Esophagus squamous epithelium (tissue), 5 donors: Measurements from ENCODE around the gene VEGFC. TPM values are rescaled to one million over a fixed set of nuclear protein-coding genes. Genes with fewer than 3 reads are reported as not detected.

Experiments
- DNase-seq: peaks from one replicate; lab custom pipeline; 2025; lab: John Stamatoyannopoulos, UW
- H3K27ac ChIP-seq, 4 donors: fragments of 200-600 bp; sonication (generic); one replicate each; pipeline ENCODE4 v1.5.1; 2016 to 2019; ENCODE audit warnings: mild to moderate bottlenecking in 1 of 4
- H3K27me3 ChIP-seq, 4 donors: fragments of 200-600 bp; sonication (generic); 1 replicate in 3 of 4; 2 replicates in 1 of 4; pipeline versions ENCODE4 v1.5.1 to v1.6.0; 2017 to 2021; ENCODE audit warnings: antibody characterized with exemption in 1 of 4
- H3K36me3 ChIP-seq, 3 donors: fragments of 200-600 bp; sonication (generic); one replicate each; pipeline ENCODE4 v1.5.1; 2016 to 2019
- H3K4me1 ChIP-seq, 3 donors: fragments of 200-600 bp; sonication (generic); one replicate each; pipeline ENCODE4 v1.5.1; 2017 to 2019
- H3K4me3 ChIP-seq, 4 donors: fragments of 200-600 bp; sonication (generic); 1 replicate in 3 of 4; 2 replicates in 1 of 4; pipeline ENCODE4 v1.5.1; 2016 to 2019; ENCODE audit warnings: mild to moderate bottlenecking in 2 of 4, moderate library complexity in 1 of 4
- H3K9me3 ChIP-seq, 3 donors: fragments of 200-600 bp; sonication (generic); one replicate each; pipeline ENCODE4 v1.5.1; 2016 to 2019
- CTCF ChIP-seq, 6 experiments: fragments of 450-650 bp in 4 of 6; fragments of 200-600 bp in 2 of 6; sonication (generic) in 2 of 6; IDR thresholded peaks; one replicate each; pipeline ENCODE4 v1.5.1; 2016 to 2019; ENCODE audit warnings: antibody characterized with exemption in 6 of 6, mild to moderate bottlenecking in 4 of 6, moderate library complexity in 4 of 6
- POLR2A ChIP-seq, 4 donors: fragments of 450-650 bp; IDR thresholded peaks; one replicate each; pipeline ENCODE4 v1.6.1; 2017; ENCODE audit warnings: antibody characterized with exemption in 4 of 4, mild to moderate bottlenecking in 4 of 4, moderate library complexity in 3 of 4
- WGBS, 2 donors: methylation state at CpG; one replicate each; pipeline ENCODE4 v1.1.5; 2018; 5-methylcytosine and 5-hydroxymethylcytosine counted together
- intact Hi-C: fragments of 100-400 bp; cut with DNase I; formaldehyde crosslinking; loops from one replicate; pipeline ENCODE4 v1.15.0; 2022
- total RNA-seq, 4 donors: library from RNA; depleted of rRNA; stranded (reverse); fragments of >200 nt; gene quantifications; one replicate each; pipeline ENCODE4 v1.1.0, GENCODE V29; 2016
- donor health status: DM: yes; HTN: yes; CAD: no.

VEGFC gene
- total RNA-seq, 4 donors from 2014 or later, result 0.50 to 3.8 (median 1.7) TPM

DNA sequence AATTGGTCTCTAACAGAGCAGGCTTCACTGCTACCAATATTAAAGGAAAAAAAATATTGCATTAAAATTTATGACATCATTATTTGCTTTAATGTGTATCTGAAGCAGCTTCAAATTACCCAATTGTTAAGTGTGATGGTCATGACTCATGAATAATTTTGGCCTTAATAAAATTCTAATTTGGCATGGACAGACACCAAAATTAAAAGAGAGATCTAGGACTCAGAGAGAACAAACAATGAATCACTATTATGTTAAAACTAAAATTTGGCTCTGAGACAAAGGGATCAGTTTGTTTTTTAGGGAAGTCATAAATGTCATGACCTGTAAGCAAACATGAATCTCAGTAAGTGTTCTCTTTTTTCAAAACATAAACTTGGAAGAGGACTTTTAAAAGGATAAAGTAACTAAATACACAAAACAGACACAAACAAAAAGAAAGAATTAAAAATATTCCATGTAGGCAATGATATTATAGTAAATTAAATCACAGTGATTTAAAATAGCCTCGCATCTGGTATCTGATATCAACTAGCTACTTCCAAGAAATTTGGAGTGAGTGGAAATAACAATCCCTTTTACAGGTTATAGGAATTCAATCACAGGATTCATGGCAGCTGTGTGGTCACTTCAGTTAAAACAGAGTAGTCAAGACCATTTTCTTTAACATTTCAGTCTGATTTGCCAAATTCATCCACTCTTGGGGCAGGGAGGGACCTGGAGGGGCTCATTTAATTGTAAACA is 11.6 kb downstream of the VEGFC start:
- WGBS, 2 donors, result 37 to 39% methylated on average over 1 of the region's 1 CpG
- Histone ChIP-seq H3K27me3 (no peaks in the 10 kb centered on the region), H3K27ac (peak overlapping the region in 3 of 4 donors; percentile 53 to 81 (median 69)), H3K4me3 (peak overlapping the region in 1 of 4 donors; percentile 9), H3K9me3 (no peaks in the 10 kb centered on the region), H3K36me3 (no peaks in the 10 kb centered on the region), H3K4me1 (peaks cover 0 to 37% (median 10%) of the 10 kb centered on the region in 3 donors)
- intact Hi-C loops, result no loop called here
- DNase-seq, result no peak
- no peak for TF ChIP-seq CTCF (IDR thresholded peaks at IDR 0.05)
- TF ChIP-seq POLR2A (IDR thresholded peaks at IDR 0.05), result no peak

GRCh38 chr4:176779421-176779820 is 13.3 kb downstream of the VEGFC start:
- WGBS, 2 donors, result 78 to 82% methylated on average over 4 of the region's 4 CpGs
- no peak overlapping the region for H3K27ac ChIP-seq
- H3K27me3 ChIP-seq, result no peaks in the 10 kb centered on the region
- no peaks in the 10 kb centered on the region for H3K9me3 ChIP-seq
- H3K36me3 ChIP-seq, result no peaks in the 10 kb centered on the region
- no peak for DNase-seq
- TF ChIP-seq CTCF (IDR thresholded peaks at IDR 0.05) (no peak), POLR2A (IDR thresholded peaks at IDR 0.05) (no peak)
- intact Hi-C loops, result no loop called here
- peaks cover 0 to 37% (median 10%) of the 10 kb centered on the region in 3 donors for H3K4me1 ChIP-seq
- H3K4me3 ChIP-seq, result no peak overlapping the region

DNA sequence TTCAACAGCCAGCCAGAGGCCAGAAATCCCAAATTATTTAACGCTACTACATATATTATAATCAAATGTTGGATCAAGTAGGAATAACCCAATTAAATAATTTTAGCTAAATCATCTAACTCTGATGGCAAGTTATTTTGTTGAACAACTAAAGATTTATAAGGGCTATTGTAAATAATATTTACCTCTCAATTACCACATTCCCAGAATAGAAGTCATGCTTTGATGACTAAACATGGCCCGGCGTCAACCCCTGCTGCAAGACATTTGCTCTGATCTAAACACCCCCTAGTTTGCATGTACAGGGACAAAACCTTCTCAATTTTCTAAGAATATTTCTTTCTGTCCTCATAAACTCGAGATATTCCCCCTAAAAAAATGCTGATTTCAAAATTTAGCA is 14.2 kb downstream of the VEGFC start:
- 57 to 72% methylated on average over 4 of the region's 4 CpGs for WGBS, 2 donors
- no peak for DNase-seq
- Histone ChIP-seq H3K9me3 (no peaks in the 10 kb centered on the region), H3K4me3 (no peak overlapping the region), H3K4me1 (peaks cover 0 to 37% (median 10%) of the 10 kb centered on the region in 3 donors), H3K36me3 (no peaks in the 10 kb centered on the region), H3K27me3 (no peaks in the 10 kb centered on the region), H3K27ac (no peak overlapping the region)
- intact Hi-C loops, result no loop called here
- TF ChIP-seq POLR2A (IDR thresholded peaks at IDR 0.05), result no peak

GRCh38 chr4:176778063-176778462 is 14.7 kb downstream of the VEGFC start:
- no peak overlapping the region for H3K27ac ChIP-seq
- intact Hi-C loops, result no loop called here

GRCh38 chr4:176775338-176775737 is 17.4 kb downstream of the VEGFC start:
- H3K4me3 ChIP-seq, result no peak overlapping the region
- 70 to 82% methylated on average over 1 of the region's 1 CpG for WGBS, 2 donors
- DNase-seq, result no peak
- H3K27me3 ChIP-seq, result no peaks in the 10 kb centered on the region
- no peak overlapping the region for H3K27ac ChIP-seq
- peaks cover 0 to 23% (median 1%) of the 10 kb centered on the region in 3 donors for H3K4me1 ChIP-seq
- no peaks in the 10 kb centered on the region for H3K9me3 ChIP-seq
- H3K36me3 ChIP-seq, result no peaks in the 10 kb centered on the region
- TF ChIP-seq CTCF (IDR thresholded peaks at IDR 0.05), result no peak
- no peak for TF ChIP-seq POLR2A (IDR thresholded peaks at IDR 0.05)
- intact Hi-C loops, result no loop called here

More at GRCh38 chr4:176778063-176778462, 14.7 kb downstream of the VEGFC start:
- Histone ChIP-seq H3K9me3 (no peaks in the 10 kb centered on the region), H3K4me1 (peaks cover 0 to 37% (median 10%) of the 10 kb centered on the region in 3 donors), H3K27me3 (no peaks in the 10 kb centered on the region), H3K36me3 (no peaks in the 10 kb centered on the region), H3K4me3 (no peak overlapping the region)
- DNase-seq, result no peak
- WGBS, 2 donors, result 5 to 12% methylated on average over 2 of the region's 2 CpGs
- TF ChIP-seq POLR2A (IDR thresholded peaks at IDR 0.05), result no peak
- TF ChIP-seq CTCF (IDR thresholded peaks at IDR 0.05), result no peak
